Astrocyte of the hippocampus (primary cell): Measurements from ENCODE around the gene HPSE2.

Source experiments
- DNase-seq: peaks from one replicate; pipeline ENCODE4 v3.0.0; 2011; ENCODE audit warnings: low read depth, low spot score

Gene HPSE2

DNA sequence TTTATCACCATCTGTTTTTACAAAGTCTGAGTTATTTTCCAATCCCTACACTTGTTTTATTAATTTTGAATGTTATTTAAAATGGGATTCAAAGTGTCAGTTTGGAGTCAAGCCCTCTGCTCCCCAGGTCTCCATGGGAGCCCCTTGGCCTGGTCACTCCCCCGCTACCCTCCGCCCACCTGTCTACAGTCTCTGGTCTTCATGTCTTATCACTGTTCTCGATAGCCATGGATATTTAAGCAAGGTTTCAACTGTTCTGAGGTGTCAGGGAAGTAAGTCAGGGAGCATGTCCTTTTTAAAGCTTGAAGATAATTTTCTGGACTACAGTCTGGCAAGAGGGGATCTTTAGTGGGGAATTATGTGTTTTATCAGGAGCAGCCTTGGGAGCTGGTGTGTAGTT, 769.8 kb downstream of the HPSE2 start:
- DNase-seq = no peak

DNA sequence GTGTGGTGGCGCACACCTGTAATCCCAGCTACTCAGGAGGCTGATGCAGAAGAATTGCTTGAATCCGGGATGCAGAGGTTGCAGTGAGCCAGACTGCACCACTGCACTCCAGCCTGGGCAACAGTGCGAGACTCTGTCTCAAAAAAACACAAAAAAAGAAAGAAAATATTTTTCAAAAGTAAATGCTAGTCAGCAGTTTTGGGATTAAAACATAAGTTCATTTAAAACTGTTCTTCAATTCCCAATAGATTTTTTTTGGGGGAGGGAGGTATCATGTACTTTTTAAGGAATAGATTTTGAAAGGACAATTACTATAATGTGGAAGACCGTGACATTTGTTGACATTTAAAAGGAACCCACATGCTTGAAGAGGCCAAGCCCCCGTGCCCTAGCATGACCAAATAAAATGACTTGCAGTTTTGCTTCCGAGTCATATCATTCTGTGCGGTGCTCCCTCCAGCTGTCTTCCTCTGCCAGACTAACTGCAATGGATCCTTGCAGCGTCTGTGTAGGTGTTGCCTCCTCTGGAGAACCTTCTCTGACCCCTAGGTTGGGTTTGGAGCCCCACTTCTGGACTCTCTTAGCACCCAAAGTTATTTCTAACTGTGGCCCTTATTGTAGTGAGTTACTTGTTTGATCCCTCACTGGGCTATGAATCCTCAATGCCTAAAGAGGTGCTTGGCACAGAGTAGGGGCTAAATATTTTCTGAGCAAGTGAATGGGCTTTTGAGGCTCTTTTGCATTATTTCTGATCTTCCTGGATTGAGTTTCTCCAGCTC, 771.5 kb downstream of the HPSE2 start:
- DNase-seq = no peak

GRCh38 chr10:98463016-98463415, 772.6 kb downstream of the HPSE2 start:
- no peak for DNase-seq

DNA sequence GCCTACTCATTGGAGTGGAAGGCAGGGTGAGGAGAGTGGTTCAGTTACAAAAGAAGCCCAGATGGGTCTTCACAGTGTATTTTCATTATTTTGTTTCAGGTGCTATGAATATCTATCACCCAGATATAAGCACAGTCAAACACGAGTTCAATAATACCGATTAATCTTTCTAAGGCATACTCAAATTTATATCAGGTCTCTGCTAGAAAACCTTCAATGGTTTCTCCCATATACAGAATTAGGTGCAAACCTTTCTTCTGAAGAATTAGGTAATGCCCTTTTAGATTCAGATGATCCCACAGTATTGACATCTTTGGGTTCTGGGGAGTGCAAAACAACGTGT, 774.2 kb downstream of the HPSE2 start:
- no peak for DNase-seq

DNA sequence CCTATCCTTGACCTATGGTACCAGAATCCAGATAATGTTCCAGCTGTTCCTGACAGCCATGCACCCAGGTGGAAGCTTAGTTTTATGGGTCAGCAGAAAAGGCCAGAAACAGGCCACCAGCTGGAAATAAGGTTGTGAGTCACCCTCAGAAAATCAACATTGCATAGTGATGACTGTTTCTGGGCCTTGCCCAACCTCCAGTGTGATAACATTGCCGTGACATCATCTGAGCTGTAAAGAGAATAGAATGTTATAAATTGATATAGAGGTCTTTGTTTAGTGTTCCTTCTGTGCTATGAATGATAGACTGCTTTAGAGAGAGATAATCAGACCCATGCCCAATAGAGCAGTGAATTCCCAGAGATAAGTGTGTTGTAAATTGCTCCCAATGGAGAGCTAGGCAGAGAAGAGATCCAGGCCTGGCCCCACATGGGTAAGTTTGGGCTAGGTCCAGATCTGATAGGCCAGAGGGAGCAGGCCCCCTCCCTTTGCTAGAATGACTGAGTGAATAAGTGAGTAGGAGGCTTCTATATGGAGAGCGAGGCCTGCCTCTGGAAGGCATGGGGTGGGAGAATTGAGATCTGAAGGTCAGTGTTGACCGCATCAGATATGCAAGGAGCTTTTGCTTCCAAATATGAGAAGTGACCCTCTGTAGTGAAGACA, 774.7 kb downstream of the HPSE2 start:
- peak; percentile 92 for DNase-seq

DNA sequence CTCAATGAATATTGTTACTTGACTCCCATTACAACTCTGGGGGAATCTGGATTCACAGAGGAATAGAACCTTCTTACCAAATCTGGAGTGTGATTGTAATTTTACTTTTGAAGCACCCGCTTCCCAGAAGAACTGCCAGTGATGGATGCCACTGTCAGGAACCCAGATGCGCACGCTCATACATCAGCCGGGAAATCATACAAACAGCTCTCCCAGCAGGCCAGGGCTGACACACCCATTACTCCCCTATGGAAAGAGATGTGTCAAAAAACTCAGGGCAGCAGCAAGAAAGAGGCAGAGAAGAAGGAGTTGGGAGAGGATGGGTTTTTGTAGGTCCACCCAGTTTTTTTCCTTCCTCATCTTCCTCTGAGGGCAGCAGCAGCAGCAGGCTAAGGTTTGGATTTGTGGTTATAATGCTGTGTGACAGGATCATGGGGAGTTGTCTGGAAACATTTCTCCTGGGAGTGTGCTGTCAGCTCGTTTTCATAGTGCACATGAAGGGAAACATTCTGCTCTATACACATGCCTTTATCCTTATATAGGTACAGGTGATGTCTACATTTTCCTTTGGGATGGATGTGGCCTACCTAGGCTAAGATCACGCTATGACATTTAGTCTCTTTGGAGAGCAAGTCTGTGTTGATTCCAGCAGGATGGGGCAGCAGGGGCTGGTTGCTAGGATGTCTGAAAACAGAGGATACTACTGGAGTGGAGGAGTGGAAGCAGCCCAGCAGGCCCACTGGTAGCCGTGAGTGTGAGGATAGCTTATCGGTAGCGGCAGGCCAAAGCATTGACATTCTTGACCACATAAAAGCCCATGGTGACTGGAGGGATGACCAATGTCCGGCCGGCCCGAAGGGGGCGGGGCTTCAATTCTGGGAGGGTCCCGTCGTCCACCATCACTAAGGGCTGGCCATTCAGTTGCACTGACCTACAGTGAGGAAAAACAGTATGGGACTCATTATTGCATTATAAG, 776.6 kb downstream of the HPSE2 start:
- no peak for DNase-seq

- DNase-seq = no peak
Measured at GRCh38 chr10:98457721-98458120, 777.9 kb downstream of the HPSE2 start.

- no peak for DNase-seq
Measured at GRCh38 chr10:98456686-98457482, 778.8 kb downstream of the HPSE2 start.

- DNase-seq = no peak
Measured at GRCh38 chr10:98456043-98456570, 779.5 kb downstream of the HPSE2 start.

DNA sequence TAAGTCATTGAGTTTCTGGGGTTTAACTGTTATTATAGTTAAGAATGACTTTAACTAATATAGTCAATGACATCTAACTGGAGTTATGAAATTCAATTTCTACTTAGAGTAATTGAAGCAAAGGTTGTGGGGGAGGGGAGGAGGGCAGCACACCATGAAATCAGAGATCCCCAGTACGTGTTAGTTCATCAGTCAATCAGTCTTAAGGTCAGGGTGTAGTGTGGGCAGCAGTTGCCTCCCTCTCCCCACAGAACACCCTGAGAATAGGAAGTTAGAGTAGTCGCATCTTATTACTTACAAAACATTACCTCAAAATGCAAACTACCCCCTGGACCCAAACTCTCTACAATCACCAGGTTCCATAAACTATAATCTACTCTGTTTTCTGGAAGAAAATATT, 781.9 kb downstream of the HPSE2 start:
- DNase-seq = no peak

DNA sequence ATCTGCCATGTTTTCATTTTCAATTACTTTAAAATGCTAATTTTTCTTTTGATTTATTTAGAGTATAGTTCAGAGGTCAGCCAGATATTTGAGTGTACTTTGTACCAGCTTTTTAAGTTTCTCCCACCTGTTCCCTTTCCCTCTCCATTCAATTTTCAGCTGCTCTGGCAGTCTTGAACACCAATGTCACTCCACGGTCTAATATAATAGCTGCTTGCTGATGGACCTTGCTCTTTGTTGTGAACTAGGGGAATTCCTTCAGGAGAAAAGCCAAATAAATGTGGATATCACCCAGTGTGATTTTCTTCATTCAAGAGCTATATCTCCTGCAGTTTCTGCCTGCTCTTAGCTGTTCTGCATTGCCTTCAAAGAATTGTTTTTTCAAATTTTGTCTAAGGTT, 785.0 kb downstream of the HPSE2 start:
- no peak for DNase-seq

GRCh38 chr10:98449287-98449686, 786.4 kb downstream of the HPSE2 start:
- DNase-seq = no peak

- DNase-seq = peak; percentile 88
Measured at GRCh38 chr10:98446661-98447221, 788.9 kb downstream of the HPSE2 start, which contains the start of gene HPS1. HPS1 (minus strand) TSS chr10:98446935; CDS start chr10:98443240, 3,695 bp downstream.

GRCh38 chr10:98446151-98446660, 789.4 kb downstream of the HPSE2 start:
- peak; percentile 56 for DNase-seq

- DNase-seq = no peak
Measured at GRCh38 chr10:98445200-98445812, 790.3 kb downstream of the HPSE2 start.

DNA sequence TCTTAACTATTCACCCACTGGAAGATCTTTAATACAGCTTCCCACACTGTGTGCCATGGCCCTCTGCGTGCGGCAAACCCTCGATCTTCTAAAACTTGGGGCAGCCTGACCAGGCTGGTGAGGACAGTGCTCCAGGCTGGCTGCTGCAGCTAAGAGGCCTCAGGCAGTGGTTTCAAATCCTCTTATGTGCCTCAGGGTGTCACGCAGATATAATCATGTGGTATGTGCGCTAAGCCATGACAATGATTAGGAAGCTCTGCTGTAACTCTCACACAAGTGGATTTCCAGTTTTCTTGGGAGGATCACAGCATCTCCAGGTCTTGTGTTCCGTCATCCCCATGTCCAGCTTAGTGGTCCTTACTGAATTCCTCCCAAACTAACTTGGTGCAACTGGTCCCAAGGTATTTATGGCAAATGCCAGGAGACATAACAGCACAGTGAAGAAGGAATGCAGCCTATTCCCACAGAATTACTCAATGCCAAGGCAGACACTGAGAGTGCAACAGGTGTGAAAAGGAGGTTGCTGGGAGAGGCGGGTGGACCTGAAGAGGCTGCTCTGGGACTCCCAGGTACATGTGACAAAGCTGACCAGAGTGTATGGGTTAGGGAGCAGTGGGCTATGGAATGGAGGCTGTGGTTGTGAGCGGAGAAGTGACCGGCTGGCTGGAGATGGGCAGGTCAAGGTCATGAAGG, 791.2 kb downstream of the HPSE2 start:
- no peak for DNase-seq

DNA sequence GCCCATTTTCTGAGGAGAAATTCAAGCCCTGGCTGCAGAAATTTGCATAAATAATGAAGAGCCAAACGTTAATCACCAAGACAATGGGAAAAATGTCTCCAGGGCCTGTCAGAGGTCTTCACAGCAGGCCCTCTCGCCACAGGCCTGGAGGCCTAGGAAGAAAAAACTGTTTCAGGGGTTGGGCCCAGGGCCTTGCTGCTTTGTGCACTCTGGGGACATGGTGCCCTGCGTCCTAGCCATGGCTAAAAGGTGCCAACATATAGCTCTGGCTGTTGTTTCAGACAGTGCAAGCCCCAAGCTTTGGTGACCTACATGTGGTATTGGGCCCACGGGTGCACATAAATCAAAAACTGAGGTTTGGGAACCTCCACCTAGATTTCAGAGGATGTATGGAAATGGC, 796.9 kb downstream of the HPSE2 start:
- DNase-seq = no peak

DNA sequence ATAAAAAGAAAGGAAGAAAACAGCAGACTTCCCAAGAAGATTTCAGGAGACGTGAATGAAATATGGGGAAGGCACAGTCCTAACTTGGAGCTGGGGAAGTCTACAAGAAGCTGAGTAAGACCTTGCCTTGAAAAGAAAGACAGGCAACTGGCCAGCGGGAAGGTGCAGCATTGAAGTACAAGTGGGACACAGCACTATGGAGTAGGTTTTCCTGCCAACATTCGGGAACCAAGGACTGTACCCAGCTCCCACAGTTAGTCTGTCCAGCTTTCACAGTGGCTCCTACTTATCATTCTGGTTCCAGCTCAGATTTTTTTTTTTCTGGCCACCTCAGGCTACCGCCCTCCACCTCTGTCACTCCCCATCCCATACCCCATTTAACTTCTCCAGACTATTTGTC, 798.9 kb downstream of the HPSE2 start:
- no peak for DNase-seq

- no peak for DNase-seq
Measured at GRCh38 chr10:98435178-98435577, 800.5 kb downstream of the HPSE2 start.
